ENCODE results near the gene KLK15.

The KLK15 gene

DNA sequence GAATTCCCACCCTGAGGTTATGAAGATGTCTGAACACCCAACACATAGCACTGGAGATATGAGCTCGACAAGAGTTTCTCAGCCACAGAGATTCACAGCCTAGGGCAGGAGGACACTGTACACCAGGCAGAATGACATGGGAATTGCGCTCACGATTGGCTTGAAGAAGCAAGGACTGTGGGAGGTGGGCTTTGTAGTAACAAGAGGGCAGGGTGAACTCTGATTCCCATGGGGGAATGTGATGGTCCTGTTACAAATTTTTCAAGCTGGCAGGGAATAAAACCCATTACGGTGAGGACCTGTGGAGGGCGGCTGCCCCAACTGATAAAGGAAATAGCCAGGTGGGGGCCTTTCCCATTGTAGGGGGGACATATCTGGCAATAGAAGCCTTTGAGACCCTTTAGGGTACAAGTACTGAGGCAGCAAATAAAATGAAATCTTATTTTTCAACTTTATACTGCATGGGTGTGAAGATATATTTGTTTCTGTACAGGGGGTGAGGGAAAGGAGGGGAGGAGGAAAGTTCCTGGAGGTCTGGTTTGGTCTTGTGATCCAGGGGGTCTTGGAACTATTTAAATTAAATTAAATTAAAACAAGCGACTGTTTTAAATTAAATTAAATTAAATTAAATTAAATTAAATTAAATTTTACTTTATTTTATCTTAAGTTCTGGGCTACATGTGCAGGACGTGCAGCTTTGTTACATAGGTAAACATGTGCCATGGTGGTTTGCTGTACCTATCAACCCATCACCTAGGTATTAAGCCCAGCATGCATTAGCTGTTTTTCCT lies 28.3 kb upstream of the KLK15 start:
- no peaks in the 10 kb centered on the region for H3K4me1 ChIP-seq (ENCODE audit: control insufficient read depth, low read depth, low read length)
- H3K36me3 ChIP-seq (ENCODE audit: control insufficient read depth, low read depth, low read length) = no peaks in the 10 kb centered on the region
- H3K9me3 ChIP-seq (ENCODE audit: control insufficient read depth, low read depth, low read length) = no peaks in the 10 kb centered on the region
- H3K27ac ChIP-seq (ENCODE audit: low read length) = no peak overlapping the region
- no peak overlapping the region for H3K4me3 ChIP-seq (ENCODE audit: low read length)
- no peak overlapping the region for H3K9ac ChIP-seq (ENCODE audit: low read length)
- no peaks in the 10 kb centered on the region for H3K27me3 ChIP-seq (ENCODE audit: control insufficient read depth, insufficient read depth, low read length)

DNA sequence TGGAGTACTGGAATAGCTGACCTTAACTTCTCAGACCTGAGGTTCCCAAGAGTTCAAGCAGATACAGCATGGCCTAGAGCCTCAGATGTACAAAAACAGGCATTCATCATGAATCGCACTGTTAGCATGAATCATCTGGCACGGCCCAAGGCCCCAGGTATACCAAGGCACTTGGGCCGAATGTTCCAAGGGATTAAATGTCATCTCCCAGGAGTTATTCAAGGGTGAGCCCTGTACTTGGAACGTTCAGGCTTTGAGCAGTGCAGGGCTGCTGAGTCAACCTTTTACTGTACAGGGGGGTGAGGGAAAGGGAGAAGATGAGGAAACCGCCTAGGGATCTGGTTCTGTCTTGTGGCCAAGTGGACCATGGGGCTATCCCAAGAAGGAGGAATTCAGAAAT lies 27.6 kb upstream of the KLK15 start:
- no peaks in the 10 kb centered on the region for H3K4me1 ChIP-seq (ENCODE audit: control insufficient read depth, low read depth, low read length)
- H3K9ac ChIP-seq (ENCODE audit: low read length) = no peak overlapping the region
- H3K9me3 ChIP-seq (ENCODE audit: control insufficient read depth, low read depth, low read length) = no peaks in the 10 kb centered on the region
- H3K27me3 ChIP-seq (ENCODE audit: control insufficient read depth, insufficient read depth, low read length) = no peaks in the 10 kb centered on the region
- no peak overlapping the region for H3K4me3 ChIP-seq (ENCODE audit: low read length)
- no peaks in the 10 kb centered on the region for H3K36me3 ChIP-seq (ENCODE audit: control insufficient read depth, low read depth, low read length)
- no peak overlapping the region for H3K27ac ChIP-seq (ENCODE audit: low read length)

DNA sequence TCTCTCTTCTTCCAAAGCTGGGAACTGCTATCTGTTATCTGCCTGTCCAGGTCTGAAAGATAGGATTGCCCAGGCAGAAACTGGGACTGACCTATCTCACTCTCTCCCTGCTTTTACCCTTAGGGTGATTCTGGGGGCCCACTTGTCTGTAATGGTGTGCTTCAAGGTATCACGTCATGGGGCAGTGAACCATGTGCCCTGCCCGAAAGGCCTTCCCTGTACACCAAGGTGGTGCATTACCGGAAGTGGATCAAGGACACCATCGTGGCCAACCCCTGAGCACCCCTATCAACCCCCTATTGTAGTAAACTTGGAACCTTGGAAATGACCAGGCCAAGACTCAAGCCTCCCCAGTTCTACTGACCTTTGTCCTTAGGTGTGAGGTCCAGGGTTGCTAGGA lies 26.5 kb upstream of the KLK15 start:
- Histone ChIP-seq H3K27me3 (ENCODE audit: control insufficient read depth, insufficient read depth, low read length) (no peaks in the 10 kb centered on the region), H3K4me3 (ENCODE audit: low read length) (no peak overlapping the region), H3K9me3 (ENCODE audit: control insufficient read depth, low read depth, low read length) (no peaks in the 10 kb centered on the region), H3K27ac (ENCODE audit: low read length) (no peak overlapping the region), H3K4me1 (ENCODE audit: control insufficient read depth, low read depth, low read length) (no peaks in the 10 kb centered on the region), H3K36me3 (ENCODE audit: control insufficient read depth, low read depth, low read length) (no peaks in the 10 kb centered on the region), H3K9ac (ENCODE audit: low read length) (no peak overlapping the region)

DNA sequence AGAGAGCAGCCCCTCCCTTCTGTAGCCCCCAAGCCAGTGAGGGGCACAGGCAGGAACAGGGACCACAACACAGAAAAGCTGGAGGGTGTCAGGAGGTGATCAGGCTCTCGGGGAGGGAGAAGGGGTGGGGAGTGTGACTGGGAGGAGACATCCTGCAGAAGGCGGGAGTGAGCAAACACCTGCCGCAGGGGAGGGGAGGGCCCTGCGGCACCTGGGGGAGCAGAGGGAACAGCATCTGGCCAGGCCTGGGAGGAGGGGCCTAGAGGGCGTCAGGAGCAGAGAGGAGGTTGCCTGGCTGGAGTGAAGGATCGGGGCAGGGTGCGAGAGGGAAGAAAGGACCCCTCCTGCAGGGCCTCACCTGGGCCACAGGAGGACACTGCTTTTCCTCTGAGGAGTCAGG lies 25.5 kb upstream of the KLK15 start:
- H3K4me3 ChIP-seq (ENCODE audit: low read length) = no peak overlapping the region
- no peaks in the 10 kb centered on the region for H3K36me3 ChIP-seq (ENCODE audit: control insufficient read depth, low read depth, low read length)
- no peak overlapping the region for H3K27ac ChIP-seq (ENCODE audit: low read length)
- no peaks in the 10 kb centered on the region for H3K27me3 ChIP-seq (ENCODE audit: control insufficient read depth, insufficient read depth, low read length)
- no peaks in the 10 kb centered on the region for H3K9me3 ChIP-seq (ENCODE audit: control insufficient read depth, low read depth, low read length)
- no peak overlapping the region for H3K9ac ChIP-seq (ENCODE audit: low read length)
- H3K4me1 ChIP-seq (ENCODE audit: control insufficient read depth, low read depth, low read length) = no peaks in the 10 kb centered on the region

DNA sequence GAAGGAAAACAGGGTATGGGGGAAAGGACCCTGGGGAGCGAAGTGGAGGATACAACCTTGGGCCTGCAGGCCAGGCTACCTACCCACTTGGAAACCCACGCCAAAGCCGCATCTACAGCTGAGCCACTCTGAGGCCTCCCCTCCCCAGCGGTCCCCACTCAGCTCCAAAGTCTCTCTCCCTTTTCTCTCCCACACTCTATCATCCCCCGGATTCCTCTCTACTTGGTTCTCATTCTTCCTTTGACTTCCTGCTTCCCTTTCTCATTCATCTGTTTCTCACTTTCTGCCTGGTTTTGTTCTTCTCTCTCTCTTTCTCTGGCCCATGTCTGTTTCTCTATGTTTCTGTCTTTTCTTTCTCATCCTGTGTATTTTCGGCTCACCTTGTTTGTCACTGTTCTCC lies 24.0 kb upstream of the KLK15 start:
- no peaks in the 10 kb centered on the region for H3K27me3 ChIP-seq (ENCODE audit: control insufficient read depth, insufficient read depth, low read length)
- no peak overlapping the region for H3K4me3 ChIP-seq (ENCODE audit: low read length)
- H3K9ac ChIP-seq (ENCODE audit: low read length) = no peak overlapping the region
- H3K36me3 ChIP-seq (ENCODE audit: control insufficient read depth, low read depth, low read length) = no peaks in the 10 kb centered on the region
- no peaks in the 10 kb centered on the region for H3K9me3 ChIP-seq (ENCODE audit: control insufficient read depth, low read depth, low read length)
- no peak overlapping the region for H3K27ac ChIP-seq (ENCODE audit: low read length)
- H3K4me1 ChIP-seq (ENCODE audit: control insufficient read depth, low read depth, low read length) = no peaks in the 10 kb centered on the region

DNA sequence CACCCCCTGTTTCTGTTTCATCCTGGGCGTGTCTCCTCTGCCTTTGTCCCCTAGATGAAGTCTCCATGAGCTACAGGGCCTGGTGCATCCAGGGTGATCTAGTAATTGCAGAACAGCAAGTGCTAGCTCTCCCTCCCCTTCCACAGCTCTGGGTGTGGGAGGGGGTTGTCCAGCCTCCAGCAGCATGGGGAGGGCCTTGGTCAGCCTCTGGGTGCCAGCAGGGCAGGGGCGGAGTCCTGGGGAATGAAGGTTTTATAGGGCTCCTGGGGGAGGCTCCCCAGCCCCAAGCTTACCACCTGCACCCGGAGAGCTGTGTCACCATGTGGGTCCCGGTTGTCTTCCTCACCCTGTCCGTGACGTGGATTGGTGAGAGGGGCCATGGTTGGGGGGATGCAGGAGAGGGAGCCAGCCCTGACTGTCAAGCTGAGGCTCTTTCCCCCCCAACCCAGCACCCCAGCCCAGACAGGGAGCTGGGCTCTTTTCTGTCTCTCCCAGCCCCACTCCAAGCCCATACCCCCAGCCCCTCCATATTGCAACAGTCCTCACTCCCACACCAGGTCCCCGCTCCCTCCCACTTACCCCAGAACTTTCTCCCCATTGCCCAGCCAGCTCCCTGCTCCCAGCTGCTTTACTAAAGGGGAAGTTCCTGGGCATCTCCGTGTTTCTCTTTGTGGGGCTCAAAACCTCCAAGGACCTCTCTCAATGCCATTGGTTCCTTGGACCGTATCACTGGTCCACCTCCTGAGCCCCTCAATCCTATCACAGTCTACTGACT lies 21.4 kb upstream of the KLK15 start, which contains the start of gene KLK3:
Gene KLK3 (plus strand): TSS at position 280 of the 775 bp plus-strand sequence. CDS start 41 bp downstream, at position 321.
- Histone ChIP-seq H3K9ac (ENCODE audit: low read length) (no peak within 1 kb of the TSS), H3K4me3 (ENCODE audit: low read length) (no peak within 1 kb of the TSS), H3K27me3 (ENCODE audit: control insufficient read depth, insufficient read depth, low read length) (no peaks in the 10 kb centered on the region), H3K36me3 (ENCODE audit: control insufficient read depth, low read depth, low read length) (no peaks in the 10 kb centered on the region), H3K9me3 (ENCODE audit: control insufficient read depth, low read depth, low read length) (no peaks in the 10 kb centered on the region), H3K4me1 (ENCODE audit: control insufficient read depth, low read depth, low read length) (no peaks in the 10 kb centered on the region), H3K27ac (ENCODE audit: low read length) (no peak within 1 kb of the TSS)

DNA sequence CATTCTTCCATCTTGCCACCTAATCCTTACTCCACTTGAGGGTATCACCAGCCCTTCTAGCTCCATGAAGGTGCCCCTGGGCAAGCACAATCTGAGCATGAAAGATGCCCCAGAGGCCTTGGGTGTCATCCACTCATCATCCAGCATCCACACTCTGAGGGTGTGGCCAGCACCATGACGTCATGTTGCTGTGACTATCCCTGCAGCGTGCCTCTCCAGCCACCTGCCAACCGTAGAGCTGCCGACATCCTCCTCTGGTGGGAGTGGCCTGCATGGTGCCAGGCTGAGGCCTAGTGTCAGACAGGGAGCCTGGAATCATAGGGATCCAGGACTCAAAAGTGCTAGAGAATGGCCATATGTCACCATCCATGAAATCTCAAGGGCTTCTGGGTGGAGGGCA lies 18.2 kb upstream of the KLK15 start:
- Histone ChIP-seq H3K27ac (ENCODE audit: low read length) (no peak overlapping the region), H3K27me3 (ENCODE audit: control insufficient read depth, insufficient read depth, low read length) (no peaks in the 10 kb centered on the region)

DNA sequence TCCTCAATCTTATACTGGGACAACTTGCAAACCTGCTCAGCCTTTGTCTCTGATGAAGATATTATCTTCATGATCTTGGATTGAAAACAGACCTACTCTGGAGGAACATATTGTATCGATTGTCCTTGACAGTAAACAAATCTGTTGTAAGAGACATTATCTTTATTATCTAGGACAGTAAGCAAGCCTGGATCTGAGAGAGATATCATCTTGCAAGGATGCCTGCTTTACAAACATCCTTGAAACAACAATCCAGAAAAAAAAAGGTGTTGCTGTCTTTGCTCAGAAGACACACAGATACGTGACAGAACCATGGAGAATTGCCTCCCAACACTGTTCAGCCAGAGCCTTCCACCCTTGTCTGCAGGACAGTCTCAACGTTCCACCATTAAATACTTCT lies 17.4 kb upstream of the KLK15 start:
- H3K4me1 ChIP-seq (ENCODE audit: control insufficient read depth, low read depth, low read length) = no peaks in the 10 kb centered on the region
- no peaks in the 10 kb centered on the region for H3K36me3 ChIP-seq (ENCODE audit: control insufficient read depth, low read depth, low read length)
- H3K4me3 ChIP-seq (ENCODE audit: low read length) = no peak overlapping the region
- no peaks in the 10 kb centered on the region for H3K9me3 ChIP-seq (ENCODE audit: control insufficient read depth, low read depth, low read length)
- H3K9ac ChIP-seq (ENCODE audit: low read length) = no peak overlapping the region
- H3K27me3 ChIP-seq (ENCODE audit: control insufficient read depth, insufficient read depth, low read length) = no peaks in the 10 kb centered on the region
- no peak overlapping the region for H3K27ac ChIP-seq (ENCODE audit: low read length)

More for the DNA sequence above, 18.2 kb upstream of the KLK15 start:
- Histone ChIP-seq H3K4me1 (ENCODE audit: control insufficient read depth, low read depth, low read length) (no peaks in the 10 kb centered on the region), H3K9ac (ENCODE audit: low read length) (no peak overlapping the region), H3K36me3 (ENCODE audit: control insufficient read depth, low read depth, low read length) (no peaks in the 10 kb centered on the region), H3K9me3 (ENCODE audit: control insufficient read depth, low read depth, low read length) (no peaks in the 10 kb centered on the region), H3K4me3 (ENCODE audit: low read length) (no peak overlapping the region)

DNA sequence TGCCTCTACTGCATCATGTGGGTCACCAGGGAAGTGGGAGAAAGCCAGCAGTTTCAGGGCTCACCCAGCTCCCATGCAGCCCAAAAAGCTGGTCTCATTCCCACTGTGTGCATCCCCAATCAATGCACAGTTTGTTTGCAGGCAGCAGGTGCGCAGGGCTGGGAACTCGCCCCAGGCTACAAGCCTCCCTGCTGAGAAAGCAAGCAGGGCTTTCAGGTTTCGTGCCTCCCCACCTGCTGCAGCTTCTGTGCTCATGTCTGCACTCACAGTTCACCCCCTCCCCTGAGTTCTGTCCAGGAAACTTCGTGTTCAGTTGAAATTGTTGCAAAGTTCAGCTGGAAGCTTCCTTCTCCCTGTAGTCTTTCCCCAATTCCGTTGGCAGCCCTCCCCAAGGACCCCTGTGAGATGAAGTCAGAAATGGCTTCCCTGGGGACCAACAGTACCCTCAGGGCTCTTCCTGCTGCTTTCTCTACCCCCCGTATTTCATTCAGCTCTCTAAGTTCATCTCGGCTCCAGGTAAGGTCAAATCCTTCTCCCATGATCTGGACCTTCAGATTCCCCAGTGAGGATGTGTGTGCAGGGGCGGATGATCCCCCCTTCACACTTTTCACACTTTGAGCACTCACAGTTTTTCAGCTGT lies 11.0 kb upstream of the KLK15 start:
- H3K9ac ChIP-seq (ENCODE audit: low read length) = no peak overlapping the region
- H3K36me3 ChIP-seq (ENCODE audit: control insufficient read depth, low read depth, low read length) = no peaks in the 10 kb centered on the region
- H3K27ac ChIP-seq (ENCODE audit: low read length) = no peak overlapping the region
- H3K4me1 ChIP-seq (ENCODE audit: control insufficient read depth, low read depth, low read length) = no peaks in the 10 kb centered on the region
- H3K9me3 ChIP-seq (ENCODE audit: control insufficient read depth, low read depth, low read length) = no peaks in the 10 kb centered on the region
- peaks cover 26% of the 10 kb centered on the region for H3K27me3 ChIP-seq (ENCODE audit: control insufficient read depth, insufficient read depth, low read length)
- no peak overlapping the region for H3K4me3 ChIP-seq (ENCODE audit: low read length)

DNA sequence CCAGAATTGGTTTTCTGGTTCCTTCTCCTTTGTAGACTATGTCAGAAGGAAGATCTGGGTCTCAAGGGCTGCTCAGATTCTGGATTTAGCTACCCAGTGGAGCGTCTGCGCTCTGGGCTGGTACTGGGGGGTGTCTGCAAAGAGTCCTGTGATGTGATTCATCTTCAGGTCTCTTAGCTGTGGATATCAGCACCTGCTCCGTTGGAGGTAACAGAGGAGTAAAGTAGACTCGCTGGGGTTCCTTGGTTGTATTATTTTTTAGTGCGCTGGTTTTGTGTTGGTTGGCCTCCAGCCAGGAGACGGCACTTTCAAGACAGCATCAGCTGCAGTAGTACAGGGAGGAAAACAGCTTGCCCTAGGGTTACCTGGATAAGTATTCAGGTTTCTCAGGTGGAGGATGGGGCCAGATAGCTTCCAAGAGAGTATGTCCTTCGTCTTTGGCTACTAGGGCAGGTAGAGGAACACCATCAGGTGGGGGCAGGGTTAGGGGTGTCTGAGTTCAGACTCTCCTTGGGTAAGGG lies 10.4 kb upstream of the KLK15 start:
- H3K9me3 ChIP-seq (ENCODE audit: control insufficient read depth, low read depth, low read length) = no peaks in the 10 kb centered on the region
- H3K27me3 ChIP-seq (ENCODE audit: control insufficient read depth, insufficient read depth, low read length) = peaks cover 26% of the 10 kb centered on the region
- H3K4me1 ChIP-seq (ENCODE audit: control insufficient read depth, low read depth, low read length) = no peaks in the 10 kb centered on the region
- H3K27ac ChIP-seq (ENCODE audit: low read length) = no peak overlapping the region
- H3K36me3 ChIP-seq (ENCODE audit: control insufficient read depth, low read depth, low read length) = no peaks in the 10 kb centered on the region
- no peak overlapping the region for H3K9ac ChIP-seq (ENCODE audit: low read length)
- H3K4me3 ChIP-seq (ENCODE audit: low read length) = no peak overlapping the region

DNA sequence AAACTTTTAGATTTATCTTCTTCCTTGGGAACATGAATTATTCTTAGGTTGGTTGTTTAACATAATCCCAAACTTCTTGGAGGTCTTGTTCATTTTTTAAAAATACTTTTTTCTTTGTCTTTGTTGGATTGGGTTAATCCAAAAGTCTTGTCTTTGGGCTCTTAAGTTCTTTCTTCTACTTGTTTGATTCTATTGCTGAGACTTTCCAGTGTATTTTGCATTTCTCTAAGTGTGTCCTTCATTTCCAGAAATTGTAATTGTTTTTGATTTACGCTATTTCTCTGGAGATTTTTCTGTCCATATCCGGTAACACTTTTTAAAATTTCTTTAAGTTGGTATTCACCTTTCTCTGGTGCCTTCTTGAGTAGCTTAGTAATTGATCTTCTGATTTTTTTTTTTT lies 9.8 kb upstream of the KLK15 start:
- H3K27me3 ChIP-seq (ENCODE audit: control insufficient read depth, insufficient read depth, low read length) = peaks cover 26% of the 10 kb centered on the region

More for the DNA sequence above, 9.8 kb upstream of the KLK15 start:
- Histone ChIP-seq H3K4me1 (ENCODE audit: control insufficient read depth, low read depth, low read length) (no peaks in the 10 kb centered on the region), H3K27ac (ENCODE audit: low read length) (no peak overlapping the region), H3K36me3 (ENCODE audit: control insufficient read depth, low read depth, low read length) (no peaks in the 10 kb centered on the region), H3K9me3 (ENCODE audit: control insufficient read depth, low read depth, low read length) (no peaks in the 10 kb centered on the region), H3K4me3 (ENCODE audit: low read length) (no peak overlapping the region), H3K9ac (ENCODE audit: low read length) (no peak overlapping the region)

Measured in iPS-18a (cell line).